Sigmoid colon (tissue), 4 donors: ENCODE data around the gene SLC25A51.

ENCODE experiments used
- CTCF ChIP-seq, 4 experiments: fragments of 450-650 bp in 3 of 4; fragments of 200-600 bp in 1 of 4; IDR thresholded peaks; one replicate each; pipeline ENCODE4 v1.5.1; 2016 to 2019; ENCODE audit warnings: antibody characterized with exemption in 4 of 4, mild to moderate bottlenecking in 3 of 4, moderate library complexity in 2 of 4
- EP300 ChIP-seq, 4 donors: sonication (generic); formaldehyde crosslinking; IDR thresholded peaks; one replicate each; pipeline ENCODE4 v1.6.1; 2017; ENCODE audit warnings: antibody characterized with exemption in 4 of 4
- POLR2A ChIP-seq, 2 donors: fragments of 450-650 bp; IDR thresholded peaks; one replicate each; pipeline ENCODE4 v1.6.1; 2016; ENCODE audit warnings: antibody characterized with exemption in 2 of 2, mild to moderate bottlenecking in 2 of 2, moderate library complexity in 2 of 2
- POLR2AphosphoS5 ChIP-seq, 4 donors: sonication (generic); formaldehyde crosslinking; IDR thresholded peaks; one replicate each; pipeline ENCODE4 v1.6.1; 2017; ENCODE audit warnings: antibody characterized with exemption in 4 of 4

GRCh38 chr9:37949576-37949975 is 45.6 kb upstream of the SLC25A51 start:
- no peak for TF ChIP-seq POLR2A (IDR thresholded peaks at IDR 0.05)
- TF ChIP-seq CTCF (IDR thresholded peaks at IDR 0.05), result no peak
- no peak for TF ChIP-seq POLR2AphosphoS5 (IDR thresholded peaks at IDR 0.05)
- TF ChIP-seq EP300 (IDR thresholded peaks at IDR 0.05), result no peak
